LNCAP (cell line): ENCODE results near the gene PEX14.

Experiments used
- CTCF ChIP-seq: fragments of 450-650 bp; IDR thresholded peaks from 2 replicates; pipeline ENCODE4 v1.5.1; 2017; ENCODE audit warnings: mild to moderate bottlenecking

Gene PEX14

DNA sequence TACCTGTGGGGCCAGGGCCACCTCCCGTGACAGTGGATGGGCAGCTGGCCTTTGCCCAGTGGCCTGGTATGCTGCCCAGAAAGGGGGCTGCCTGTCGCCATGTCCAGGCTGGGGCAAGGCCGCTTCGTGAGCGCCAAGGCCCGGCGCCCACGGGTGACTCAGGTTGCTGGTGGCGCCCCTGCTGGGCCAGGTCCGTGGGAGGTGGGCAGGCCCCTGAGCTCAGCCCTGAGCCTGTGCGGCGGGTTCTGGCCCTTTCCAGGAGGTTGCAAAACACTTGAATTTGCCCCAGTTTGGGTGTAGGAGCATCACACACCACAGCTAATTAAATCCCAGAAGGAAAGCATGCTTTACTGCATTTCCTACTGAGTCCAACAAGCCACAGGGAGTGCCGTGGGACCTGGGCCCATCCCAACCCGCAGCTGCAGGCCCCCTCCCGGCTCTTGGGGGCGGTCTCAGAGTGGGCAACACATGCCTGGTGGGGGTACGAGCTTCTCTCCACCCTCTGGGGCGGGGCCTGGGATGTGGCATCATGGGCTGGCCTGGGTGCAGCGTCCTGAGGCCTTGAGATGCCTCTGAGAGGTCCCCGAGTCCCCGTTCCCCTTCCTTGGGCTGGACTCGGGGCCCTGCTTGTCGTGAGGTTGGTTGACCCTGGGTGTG lies 159.8 kb downstream of the PEX14 start:
- no peak for TF ChIP-seq CTCF

DNA sequence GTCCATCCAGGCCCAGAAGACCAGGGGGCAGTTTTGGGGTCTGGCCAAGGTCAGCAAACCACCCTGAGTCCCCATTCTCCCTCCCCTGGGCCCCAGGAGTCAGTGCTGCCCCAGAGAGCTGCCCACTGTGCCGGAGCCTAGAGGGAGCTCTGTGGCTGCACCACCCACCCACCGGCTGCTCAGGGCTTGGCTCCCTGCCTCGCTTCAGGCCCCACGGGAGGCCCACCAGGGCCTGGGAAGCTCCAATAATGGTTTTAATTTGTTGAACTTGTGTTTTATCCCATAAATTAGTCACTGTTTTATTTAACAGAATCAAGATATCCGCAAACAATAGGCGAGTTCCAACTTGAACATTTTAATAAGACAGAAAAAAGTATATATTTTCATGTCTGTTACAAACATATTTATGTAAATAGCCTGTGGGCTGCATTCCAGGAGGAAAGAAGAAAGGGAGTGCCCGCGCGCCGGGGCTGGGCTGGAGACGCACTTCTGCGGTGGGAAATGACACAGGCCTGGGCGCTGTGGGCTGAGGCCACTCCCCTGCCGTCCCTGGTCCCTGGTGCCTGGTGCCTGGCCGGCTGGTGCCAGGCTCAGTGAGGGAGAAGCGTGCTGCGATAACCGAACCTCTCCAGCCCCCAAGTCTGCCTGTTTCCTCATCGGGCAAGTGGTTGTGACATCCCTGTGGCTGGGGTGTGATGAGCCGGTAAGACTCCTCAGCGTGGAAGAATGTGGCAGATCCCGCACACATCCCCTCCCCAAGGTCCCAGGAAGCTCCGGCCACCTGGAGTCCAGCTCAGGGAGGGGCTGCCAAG lies 160.5 kb downstream of the PEX14 start:
- no peak for TF ChIP-seq CTCF

GRCh38 chr1:10635992-10636391 lies 161.2 kb downstream of the PEX14 start:
- no peak for TF ChIP-seq CTCF

GRCh38 chr1:10637400-10637799 lies 162.7 kb downstream of the PEX14 start:
- TF ChIP-seq CTCF, result no peak

DNA sequence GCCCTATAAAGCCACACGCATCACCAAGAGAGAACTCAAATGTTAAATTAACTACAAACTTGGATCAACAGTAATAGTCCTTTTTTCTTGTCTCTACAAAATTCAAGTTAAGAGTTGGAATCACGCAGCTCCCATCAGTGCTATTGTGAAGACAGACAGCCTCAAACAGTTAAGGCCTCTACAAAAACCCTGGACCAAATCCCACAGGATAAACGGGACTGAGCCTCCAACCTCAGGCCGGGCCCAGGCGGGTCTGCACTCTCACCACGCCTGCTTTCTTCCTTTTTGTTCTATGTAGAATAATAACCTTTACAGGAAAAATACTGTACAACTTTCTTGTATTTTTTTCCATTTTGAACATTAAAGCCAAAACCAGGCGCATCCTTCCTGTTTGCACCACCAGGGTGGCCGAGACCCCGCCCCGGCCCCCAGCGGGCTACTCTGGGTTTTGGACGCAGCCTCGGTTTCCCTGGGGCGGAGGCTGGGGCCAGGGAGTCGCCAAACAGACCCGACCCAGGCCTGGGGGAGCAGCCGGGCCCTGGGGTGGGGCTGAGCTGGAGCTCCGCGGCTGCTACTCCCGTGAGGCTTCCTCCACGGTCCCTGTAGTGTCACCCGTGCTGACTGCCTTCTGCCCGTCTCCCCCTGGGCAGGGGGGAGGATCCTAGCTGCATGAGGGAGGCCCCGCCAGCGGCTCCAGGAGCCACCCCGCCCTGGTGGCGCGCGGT lies 163.2 kb downstream of the PEX14 start:
- TF ChIP-seq CTCF, result no peak

GRCh38 chr1:10638559-10639005 lies 163.8 kb downstream of the PEX14 start:
- TF ChIP-seq CTCF, result no peak

- no peak for TF ChIP-seq CTCF
Measured at GRCh38 chr1:10639011-10639774, 164.4 kb downstream of the PEX14 start.
